ENCODE measurements around the gene SLC51B.

The SLC51B gene

GRCh38 chr15:65101891-65102708 lies 56.9 kb downstream of the SLC51B start:
- no peak for DNase-seq

GRCh38 chr15:65102912-65103311 lies 57.7 kb downstream of the SLC51B start:
- no peak for DNase-seq
